Measurements from ENCODE around the gene PIGR. TPM values are rescaled to one million over a fixed set of nuclear protein-coding genes. Genes with fewer than 3 reads are reported as not detected.

The PIGR gene
- total and polyA plus RNA-seq, 2 of the 8 experiments (the other 6 are each of a cell fraction or from before 2014, with no cell fraction given) = not detected

- Histone ChIP-seq H3K4ac (replicated peaks; ENCODE audit: insufficient read length, low read depth, low read length) (no peak overlapping the region), H3K14ac (ENCODE audit: insufficient read length) (no peak overlapping the region), H3K36me3 (ENCODE audit: control insufficient read depth in 2 of 4, insufficient read depth in 4 of 4, low read length in 3 of 4) (no peaks in the 10 kb centered on the region), H2BK15ac (ENCODE audit: low read length) (no peak overlapping the region), H3K79me2 (ENCODE audit: control insufficient read depth in 1 of 2, insufficient read depth in 2 of 2, low read length in 2 of 2) (no peaks in the 10 kb centered on the region), H2AK5ac (ENCODE audit: low read depth, low read length) (no peak overlapping the region), H3K27me3 (replicated peaks in 1 of 4; ENCODE audit: control insufficient read depth in 3 of 4, extremely low read depth in 1 of 4, insufficient read depth in 3 of 4, low read length in 3 of 4) (no peaks in the 10 kb centered on the region), H3K18ac (ENCODE audit: extremely low read depth, low read length) (no peak overlapping the region), H3K4me2 (ENCODE audit: insufficient read depth in 1 of 2, low read depth in 2 of 2, low read length in 2 of 2) (no peak overlapping the region), H2BK12ac (ENCODE audit: low read depth, low read length) (no peak overlapping the region), H2BK120ac (replicated peaks; ENCODE audit: low read depth, low read length) (no peak overlapping the region), H3K27ac (ENCODE audit: low read depth, low read length) (no peak overlapping the region), H3K23ac (ENCODE audit: insufficient read length) (no peak overlapping the region), H2AFZ (ENCODE audit: low read length) (no peak overlapping the region), H3K23me2 (ENCODE audit: low read depth, low read length) (no peaks in the 10 kb centered on the region), H4K20me1 (replicated peaks in 1 of 2; ENCODE audit: control insufficient read depth in 1 of 2, insufficient read depth in 2 of 2, low read length in 2 of 2) (no peaks in the 10 kb centered on the region), H4K91ac (replicated peaks; ENCODE audit: insufficient read length, low read length) (no peak overlapping the region), H2BK5ac (ENCODE audit: low read depth, low read length) (no peak overlapping the region), H3K56ac (replicated peaks; ENCODE audit: insufficient read length, low read depth, low read length) (no peak overlapping the region), H4K8ac (ENCODE audit: extremely low read depth, insufficient read depth, low read length) (no peak overlapping the region), H3K4me1 (replicated peaks in 1 of 4; ENCODE audit: control insufficient read depth in 3 of 4, insufficient read depth in 4 of 4, low read length in 3 of 4) (no peaks in the 10 kb centered on the region), H3K79me1 (ENCODE audit: low read depth, low read length) (no peaks in the 10 kb centered on the region), H3K9ac (replicated peaks in 1 of 4; ENCODE audit: extremely low read depth in 1 of 4, low read depth in 3 of 4, low read length in 3 of 4) (no peak overlapping the region), H2BK20ac (ENCODE audit: low read length) (no peak overlapping the region), H3K9me3 (ENCODE audit: insufficient read depth in 2 of 2, low read depth in 1 of 2, low read length in 1 of 2) (no peaks in the 10 kb centered on the region), H4K5ac (ENCODE audit: insufficient read length, low read depth, low read length) (no peak overlapping the region), H3K4me3 (ENCODE audit: extremely low read depth in 1 of 4, insufficient read depth in 2 of 4, low read depth in 3 of 4, low read length in 4 of 4) (no peak overlapping the region)
- FAIRE-seq = no peak
- TF ChIP-seq KDM5A (IDR thresholded peaks at IDR 0.05; ENCODE audit: low read length) (no peak), RNF2 (IDR thresholded peaks at IDR 0.05; ENCODE audit: borderline replicate concordance, low read depth, low read length, missing control alignments, poor library complexity, severe bottlenecking) (no peak), BCL11A (IDR thresholded peaks at IDR 0.05; ENCODE audit: low read depth in 2 of 2, low read length in 2 of 2) (no peak)
- CTCF ChIA-PET (ENCODE audit: partially characterized antibody) = interaction anchor here (0.7 to 6.3 kb wide), 10 partner anchors 10 to 246 kb away, joined by 3 to 81 read pairs (median 4); partner anchors contain the start of gene IL20
- POLR2A ChIA-PET (ENCODE audit: partially characterized antibody) = no interaction called here
- DNase-seq (ENCODE audit: low read depth in 1 of 2, low spot score in 2 of 2) = no peak
- 89% methylated on average over 2 of the region's 2 CpGs; no CpG with 5 or more reads in 1 of the 2 experiments for WGBS, 2 experiments (ENCODE audit: extremely low coverage in 1 of 2, insufficient coverage in 1 of 2, insufficient read length in 1 of 2, insufficient replicate concordance in 2 of 2, low coverage in 1 of 2, low lambda C conversion rate in 2 of 2, missing lambda C conversion rate in 1 of 2)
Observed at GRCh38 chr1:206971029-206971655, 24.9 kb upstream of the PIGR start.
